ENCODE data around the gene C1QB.

The C1QB gene

DNA sequence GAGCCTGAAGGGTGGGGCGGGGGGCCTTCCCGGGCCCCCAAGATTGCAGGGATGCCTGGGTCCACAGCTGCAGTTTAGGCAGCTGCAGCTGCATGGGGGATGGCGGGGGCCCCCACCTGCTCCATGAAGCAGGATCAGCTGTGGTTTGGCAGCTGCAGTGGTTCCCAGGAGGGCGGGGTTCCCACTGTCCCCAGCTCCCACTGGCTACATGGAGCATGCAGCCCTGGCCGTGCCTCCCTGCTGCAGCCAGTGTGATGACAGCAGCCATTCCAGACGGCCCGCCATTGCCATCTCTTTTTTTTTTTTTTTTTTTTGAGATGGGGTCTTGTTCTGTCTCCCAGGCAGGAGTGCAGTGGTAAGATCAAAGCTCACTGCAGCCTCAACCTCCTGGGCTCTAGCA is 17.6 kb upstream of the C1QB start:
- ATAC-seq (no peak), DNase-seq (no peak)

DNA sequence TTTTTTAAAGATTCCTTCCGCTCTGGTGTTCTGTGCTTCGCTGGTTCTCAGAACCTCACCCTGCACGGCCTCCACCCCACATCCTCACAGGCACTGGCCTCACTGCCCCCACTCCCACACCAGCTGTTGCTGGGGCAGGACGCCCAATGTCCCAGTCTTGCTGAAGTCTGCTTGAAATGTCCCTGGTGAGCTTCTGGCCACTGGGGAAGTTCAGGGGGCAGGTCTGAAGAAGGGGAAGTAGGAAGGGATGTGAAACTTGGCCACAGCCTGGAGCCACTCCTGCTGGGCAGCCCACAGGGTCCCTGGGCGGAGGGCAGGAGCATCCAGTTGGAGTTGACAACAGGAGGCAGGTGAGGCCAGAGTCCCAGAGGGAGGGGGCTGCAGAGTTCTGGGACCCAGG is 16.7 kb upstream of the C1QB start, which contains the start of gene C1QA:
Gene C1QA (plus strand): TSS at position 276 of the 400 bp plus-strand sequence. CDS start 989 bp downstream, outside the sequence.
- DNase-seq (no peak), ATAC-seq (no peak)

DNA sequence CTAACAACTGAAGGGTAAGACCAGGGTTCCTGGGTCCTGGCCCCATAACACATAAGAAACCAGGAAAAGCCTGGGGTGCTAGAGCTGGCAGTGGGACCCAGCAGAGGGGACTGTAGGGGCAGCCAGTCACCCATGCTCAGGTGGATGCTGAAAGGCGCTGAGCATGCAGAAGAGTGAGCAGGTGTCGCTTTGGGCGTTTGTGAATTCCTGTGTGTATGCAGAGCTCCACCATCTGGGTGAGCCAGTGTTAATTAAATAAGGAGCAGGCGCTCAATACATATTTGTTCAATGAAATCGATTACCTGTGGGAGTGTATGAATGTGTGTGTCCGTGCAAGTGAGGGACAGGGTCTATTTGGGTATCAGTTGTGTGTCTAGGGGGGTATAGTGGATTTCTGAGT is 16.1 kb upstream of the C1QB start:
- ATAC-seq (no peak), DNase-seq (no peak)

DNA sequence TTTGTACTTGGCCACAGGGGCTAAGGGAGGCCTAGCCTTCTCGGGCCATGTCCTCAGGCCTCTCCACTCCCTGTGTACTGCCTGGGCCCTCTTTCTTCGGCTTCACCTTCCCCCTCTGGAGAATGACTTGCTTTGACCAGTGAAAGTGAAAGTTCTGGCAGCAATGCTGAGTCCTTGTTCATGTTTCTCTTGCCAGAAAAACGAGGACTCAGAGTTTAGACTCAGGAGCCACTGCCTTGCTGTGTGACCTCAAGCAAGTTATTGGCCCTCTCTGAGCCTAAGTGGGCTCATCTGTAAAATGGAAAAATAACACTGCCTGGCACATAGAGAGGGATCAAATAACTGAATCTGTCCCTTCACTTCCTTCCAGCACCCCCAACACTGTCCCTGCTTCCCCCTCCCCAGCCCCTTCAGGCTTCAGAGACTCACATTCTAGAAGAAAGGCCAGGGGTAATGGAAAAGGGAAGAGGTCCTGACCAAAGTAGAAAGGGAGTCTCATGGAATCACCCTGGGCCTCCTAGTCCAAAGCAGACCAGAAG is 15.1 kb upstream of the C1QB start:
- no peak for ATAC-seq
- DNase-seq: no peak

DNA sequence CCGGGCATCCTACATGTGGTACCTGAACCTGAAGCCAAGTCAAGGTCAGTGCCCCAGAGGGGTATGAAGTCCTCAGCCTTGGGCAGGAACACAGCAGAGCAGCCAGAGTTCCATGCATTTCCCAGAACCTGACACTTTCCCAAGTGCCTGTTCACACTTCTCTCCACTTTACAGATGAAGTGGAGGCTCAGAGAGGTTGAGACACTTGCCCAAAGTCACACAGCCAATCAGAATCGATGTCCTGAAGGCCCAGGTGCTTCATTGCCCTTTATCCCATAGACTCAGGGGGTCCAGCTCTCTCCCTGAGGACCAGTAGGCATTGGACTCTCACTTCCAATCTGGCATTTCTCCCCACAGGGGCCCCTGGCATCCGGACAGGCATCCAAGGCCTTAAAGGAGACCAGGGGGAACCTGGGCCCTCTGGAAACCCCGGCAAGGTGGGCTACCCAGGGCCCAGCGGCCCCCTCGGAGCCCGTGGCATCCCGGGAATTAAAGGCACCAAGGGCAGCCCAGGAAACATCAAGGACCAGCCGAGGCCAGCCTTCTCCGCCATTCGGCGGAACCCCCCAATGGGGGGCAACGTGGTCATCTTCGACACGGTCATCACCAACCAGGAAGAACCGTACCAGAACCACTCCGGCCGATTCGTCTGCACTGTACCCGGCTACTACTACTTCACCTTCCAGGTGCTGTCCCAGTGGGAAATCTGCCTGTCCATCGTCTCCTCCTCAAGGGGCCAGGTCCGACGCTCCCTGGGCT is 14.4 kb upstream of the C1QB start:
- DNase-seq (no peak), ATAC-seq (no peak)

DNA sequence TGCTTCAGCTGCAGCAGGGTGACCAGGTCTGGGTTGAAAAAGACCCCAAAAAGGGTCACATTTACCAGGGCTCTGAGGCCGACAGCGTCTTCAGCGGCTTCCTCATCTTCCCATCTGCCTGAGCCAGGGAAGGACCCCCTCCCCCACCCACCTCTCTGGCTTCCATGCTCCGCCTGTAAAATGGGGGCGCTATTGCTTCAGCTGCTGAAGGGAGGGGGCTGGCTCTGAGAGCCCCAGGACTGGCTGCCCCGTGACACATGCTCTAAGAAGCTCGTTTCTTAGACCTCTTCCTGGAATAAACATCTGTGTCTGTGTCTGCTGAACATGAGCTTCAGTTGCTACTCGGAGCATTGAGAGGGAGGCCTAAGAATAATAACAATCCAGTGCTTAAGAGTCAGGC is 13.8 kb upstream of the C1QB start:
- DNase-seq: no peak
- ATAC-seq: no peak

DNA sequence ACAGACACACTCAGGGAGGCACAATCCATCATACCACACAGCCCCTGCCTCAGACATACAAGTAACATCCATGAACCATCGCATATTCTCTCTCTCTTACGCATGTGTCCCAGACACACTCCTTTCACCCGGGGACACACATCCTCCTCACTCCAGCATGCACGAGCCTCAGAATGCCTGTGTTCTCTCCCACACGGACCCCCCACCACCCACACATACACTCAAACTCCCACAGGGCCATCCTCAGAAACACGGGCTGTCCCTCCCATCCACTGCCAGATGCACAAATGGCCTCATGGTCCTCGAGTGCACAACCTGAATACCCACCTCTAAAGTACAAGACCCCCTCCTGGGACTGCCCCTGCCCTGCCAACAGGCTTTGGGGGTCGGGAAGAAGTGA is 11.8 kb upstream of the C1QB start:
- no peak for DNase-seq
- no peak for ATAC-seq

DNA sequence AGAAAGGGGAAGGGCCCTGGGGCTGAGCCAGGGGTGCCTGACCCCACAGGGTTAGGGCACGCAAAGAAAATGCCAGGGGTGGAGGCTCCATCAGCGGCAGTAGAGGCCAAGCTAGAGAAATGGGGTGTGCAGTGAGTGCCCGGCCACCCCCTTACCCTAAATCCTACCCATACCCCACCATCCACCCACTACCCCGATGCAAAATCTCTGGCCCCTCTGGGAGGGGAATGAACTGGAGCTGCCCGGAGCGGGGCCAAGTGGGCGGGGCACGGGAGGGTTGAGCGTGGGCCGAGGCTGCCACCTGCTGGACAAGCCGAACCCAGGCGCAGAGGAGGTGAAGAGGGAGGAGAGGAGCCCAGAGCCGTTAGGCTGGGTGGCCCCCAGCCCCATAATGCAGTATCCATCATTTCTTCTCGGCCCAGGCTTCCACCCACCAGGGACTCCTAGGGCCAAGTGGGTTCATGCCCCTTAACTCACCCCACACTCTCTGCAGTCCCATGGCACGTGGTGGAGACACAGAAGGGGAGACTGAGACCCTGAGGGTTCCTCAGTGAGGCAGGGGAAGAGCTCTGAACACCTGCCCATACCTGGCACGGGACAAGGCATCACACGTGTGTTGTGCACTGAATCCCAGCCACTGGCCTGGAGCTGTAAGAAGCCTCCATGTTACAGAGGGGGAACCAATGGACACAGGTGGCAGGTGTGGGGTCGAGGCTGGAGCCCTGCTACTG is 11.0 kb upstream of the C1QB start:
- ATAC-seq (peak; percentile 61), DNase-seq (peak; percentile 81)

DNA sequence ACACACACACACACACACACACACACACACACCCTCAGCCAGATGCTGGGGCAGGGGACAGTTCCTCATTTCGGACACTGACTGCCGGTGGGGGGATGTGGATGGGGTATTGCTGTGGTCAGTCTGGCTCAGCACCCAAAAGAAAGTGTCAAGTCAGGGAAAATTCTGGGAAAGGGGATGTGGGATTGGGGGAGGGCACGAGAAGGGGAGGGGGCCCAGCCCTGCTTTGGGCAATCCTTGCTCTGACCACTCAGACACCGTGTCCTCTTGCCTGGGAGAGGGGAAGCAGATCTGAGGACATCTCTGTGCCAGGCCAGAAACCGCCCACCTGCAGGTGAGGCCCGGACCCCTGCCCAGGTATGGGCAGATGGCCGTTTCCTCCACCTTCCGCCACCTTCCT is 9.7 kb upstream of the C1QB start, which contains the start of gene C1QC:
Gene C1QC (plus strand): TSS at position 253 of the 400 bp plus-strand sequence. CDS start 391 bp downstream, outside the sequence.
- DNase-seq (no peak), ATAC-seq (no peak)

DNA sequence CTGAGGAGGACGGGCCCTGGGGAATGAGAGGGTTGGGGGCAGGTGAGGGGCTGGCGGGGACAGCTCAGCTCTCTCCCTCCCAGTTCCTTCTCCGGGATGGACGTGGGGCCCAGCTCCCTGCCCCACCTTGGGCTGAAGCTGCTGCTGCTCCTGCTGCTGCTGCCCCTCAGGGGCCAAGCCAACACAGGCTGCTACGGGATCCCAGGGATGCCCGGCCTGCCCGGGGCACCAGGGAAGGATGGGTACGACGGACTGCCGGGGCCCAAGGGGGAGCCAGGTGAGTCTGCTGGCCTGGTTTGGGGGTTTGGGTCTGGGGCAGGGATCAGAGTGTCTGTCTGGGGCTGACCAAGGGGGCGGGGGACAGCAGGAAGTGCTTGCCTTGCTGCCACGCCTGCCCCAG is 9.1 kb upstream of the C1QB start:
- DNase-seq (no peak), ATAC-seq (no peak)

DNA sequence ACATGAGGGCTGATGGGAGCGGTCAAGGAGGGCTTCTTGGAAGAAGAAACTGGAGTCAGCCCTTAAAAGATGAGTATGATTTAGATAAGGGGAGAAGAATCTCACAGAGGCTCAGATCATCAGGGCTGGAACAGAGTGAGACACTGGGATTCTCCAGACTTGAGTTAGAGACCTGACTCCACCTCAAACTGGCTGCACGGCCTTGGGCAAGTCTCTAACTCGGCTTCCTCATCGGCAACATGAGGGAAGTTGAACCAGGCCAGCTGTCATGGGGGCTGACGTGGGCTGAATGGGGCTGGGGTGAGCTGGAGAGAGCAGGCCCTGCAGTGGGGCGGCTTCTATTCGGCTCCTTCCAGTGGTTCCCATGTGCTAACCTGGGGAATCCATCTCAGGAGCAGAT is 7.1 kb upstream of the C1QB start:
- ATAC-seq: no peak
- DNase-seq: no peak

DNA sequence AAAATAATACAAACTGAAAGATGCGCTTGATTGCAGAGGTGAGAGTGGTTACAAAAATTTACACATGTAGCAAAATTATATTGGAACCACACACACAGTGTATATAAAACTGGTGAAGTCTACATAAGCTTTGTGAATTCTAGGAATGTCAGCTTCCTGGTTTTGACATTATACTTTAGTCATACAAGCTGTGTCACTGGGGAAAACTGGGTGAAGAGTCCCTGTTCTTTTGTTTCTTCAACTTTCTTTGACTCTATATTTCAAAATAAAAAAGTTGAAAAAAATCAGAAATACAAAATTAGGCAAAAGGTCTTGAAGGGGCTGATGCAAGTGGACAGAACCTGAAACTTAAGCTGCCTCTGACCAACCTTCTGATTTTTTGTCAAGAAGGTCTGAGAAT is 6.7 kb upstream of the C1QB start:
- ATAC-seq: no peak
- no peak for DNase-seq

DNA sequence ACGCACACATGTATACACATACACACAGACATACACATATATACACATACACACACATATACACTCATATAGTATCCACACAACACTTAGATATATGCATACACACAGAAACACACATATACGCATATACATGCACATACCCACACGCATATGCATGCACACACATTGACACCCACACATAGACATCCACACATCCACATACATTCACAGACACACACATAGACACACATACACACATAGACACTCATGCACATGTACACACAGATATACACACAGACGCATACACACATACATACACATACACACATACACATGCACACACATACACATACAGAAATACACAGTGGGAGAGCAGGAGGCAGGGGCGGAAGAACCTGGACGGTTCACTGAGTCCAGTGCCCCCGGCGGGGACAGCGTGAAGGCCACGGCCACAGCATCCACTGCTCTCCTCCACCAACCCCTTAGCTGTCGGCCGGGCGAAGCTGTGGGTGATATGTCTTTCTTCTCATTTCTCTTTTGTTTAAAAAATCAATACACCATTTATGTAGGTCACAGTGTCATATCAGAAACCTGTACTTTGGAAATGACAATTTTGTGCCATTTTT is 2.8 kb upstream of the C1QB start:
- no peak for ATAC-seq
- no peak for DNase-seq

DNA sequence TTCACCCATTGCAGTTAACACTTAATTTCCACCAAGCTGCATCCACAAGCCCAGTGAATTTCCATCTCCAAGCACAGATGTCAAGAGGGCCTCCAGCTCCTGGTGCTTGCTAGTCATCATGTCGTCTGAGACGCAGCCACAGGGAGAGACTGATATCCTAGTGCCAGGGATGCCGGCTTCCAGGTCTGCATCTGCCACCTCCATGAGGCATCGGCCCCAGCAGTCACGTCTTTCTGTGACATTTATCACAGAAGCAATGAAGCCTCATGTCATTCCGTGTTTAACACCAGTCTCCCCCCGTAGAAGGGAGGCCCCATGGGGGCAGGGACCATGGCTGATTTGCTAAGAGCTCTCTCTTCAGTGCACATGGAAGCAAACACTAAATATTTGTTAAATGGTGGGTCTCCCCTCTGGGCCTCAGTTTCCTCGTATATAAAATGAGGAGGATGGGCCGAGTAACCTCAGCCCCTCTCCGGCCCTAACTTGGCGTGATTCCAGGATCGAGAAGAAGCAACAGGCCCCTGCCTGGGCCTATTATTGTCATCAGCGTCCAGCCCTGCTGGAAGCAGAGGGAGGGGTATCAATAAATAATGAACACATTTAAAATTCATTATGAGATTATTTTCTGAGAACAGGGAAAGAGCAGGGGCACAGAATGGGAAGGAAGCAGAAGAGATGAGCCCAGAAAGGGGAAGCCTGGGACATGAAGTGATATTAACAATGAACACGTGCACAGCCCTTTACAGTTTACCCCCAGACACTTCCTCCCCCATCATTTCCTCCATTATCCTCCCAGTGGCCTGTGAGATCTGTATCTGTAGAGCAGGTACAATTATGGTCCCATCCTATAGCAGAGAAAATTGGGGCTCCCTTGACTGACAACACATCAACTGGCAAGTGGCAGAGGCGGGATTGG is 837 bp upstream of the C1QB start:
- DNase-seq (no peak), ATAC-seq (no peak)

DNA sequence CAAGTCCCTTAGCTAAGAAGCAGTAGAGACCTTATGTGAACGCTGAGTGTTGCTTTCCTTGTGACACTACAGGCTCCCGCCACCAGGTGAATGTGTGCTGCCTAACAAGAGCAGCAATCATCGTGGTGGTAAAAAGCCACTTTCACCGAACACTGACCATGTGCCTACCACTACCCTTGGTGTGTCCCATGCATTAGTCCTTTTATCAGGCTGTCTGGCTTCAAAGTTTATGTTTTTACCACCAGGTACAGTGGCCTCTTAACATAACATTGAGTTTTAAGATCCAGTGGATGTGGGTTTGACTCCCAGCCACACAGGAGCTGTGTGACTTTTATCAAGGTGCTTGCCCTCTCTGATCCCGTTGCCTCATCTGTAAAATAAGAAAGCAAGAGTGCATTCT is 1.7 kb downstream of the C1QB start:
- DNase-seq (no peak), ATAC-seq (no peak)

DNA sequence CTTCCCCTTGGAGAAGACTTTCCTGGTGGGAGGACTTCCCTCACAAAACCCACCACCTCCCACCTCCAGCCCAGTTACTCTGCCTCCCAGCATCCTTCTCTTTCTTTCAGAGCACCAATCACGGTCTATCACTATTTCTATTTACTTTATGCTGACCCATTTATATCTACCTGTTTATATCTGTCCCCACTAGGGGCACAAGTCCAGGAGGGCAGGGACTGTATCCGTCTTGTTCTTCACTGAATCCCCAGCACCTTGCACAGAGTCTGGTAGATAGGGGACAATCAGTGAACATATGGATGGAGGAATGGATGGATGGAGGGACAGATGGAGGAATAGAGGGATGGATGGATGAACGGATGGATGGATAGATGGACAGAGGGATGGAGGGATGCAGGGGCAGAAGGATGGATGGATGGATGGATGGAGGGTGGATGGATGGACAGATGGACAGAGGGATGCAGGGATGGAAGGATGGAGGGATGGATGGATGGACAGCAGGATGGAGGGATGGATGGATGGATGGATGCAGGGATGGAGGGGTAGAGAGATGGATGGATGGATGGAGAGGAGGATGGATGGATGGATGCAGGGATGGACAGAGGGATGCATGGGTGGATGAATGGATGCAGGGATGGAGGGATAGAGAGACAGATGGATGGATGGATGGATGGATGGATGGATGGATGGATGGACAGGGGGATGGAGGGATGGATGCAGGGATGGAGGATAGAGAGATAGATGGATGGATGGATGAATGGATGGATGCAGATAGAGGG is 5.5 kb downstream of the C1QB start:
- no peak for DNase-seq
- no peak for ATAC-seq

DNA sequence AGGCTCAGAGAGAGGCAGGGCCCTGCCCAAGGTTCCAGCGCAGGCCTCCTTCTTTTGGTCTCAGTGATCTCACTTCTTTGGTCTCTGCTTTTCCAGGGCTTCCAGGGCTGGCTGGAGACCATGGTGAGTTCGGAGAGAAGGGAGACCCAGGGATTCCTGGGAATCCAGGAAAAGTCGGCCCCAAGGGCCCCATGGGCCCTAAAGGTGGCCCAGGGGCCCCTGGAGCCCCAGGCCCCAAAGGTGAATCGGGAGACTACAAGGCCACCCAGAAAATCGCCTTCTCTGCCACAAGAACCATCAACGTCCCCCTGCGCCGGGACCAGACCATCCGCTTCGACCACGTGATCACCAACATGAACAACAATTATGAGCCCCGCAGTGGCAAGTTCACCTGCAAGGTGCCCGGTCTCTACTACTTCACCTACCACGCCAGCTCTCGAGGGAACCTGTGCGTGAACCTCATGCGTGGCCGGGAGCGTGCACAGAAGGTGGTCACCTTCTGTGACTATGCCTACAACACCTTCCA is 7.7 kb downstream of the C1QB start:
- ATAC-seq: no peak
- no peak for DNase-seq

DNA sequence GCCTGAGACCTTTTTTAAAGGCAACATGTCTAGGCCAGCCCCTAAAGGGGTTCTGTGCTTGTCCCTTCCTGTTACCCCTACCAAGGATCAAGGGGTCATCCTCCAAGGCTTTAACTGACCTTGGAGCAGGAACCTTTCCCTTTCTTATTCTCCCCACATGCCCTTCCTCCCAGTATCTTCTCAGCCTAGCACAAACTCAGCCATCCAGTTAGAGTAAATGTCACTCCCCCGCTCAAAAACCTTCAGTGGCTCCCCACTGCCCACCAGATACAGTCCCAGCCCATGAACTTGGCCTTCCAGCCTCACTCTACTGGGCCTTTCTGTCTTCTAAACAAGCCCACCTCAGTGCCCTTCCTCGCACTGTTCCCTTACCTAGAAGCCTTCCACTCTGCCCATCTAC is 8.8 kb downstream of the C1QB start:
- ATAC-seq: no peak
- DNase-seq: no peak

DNA sequence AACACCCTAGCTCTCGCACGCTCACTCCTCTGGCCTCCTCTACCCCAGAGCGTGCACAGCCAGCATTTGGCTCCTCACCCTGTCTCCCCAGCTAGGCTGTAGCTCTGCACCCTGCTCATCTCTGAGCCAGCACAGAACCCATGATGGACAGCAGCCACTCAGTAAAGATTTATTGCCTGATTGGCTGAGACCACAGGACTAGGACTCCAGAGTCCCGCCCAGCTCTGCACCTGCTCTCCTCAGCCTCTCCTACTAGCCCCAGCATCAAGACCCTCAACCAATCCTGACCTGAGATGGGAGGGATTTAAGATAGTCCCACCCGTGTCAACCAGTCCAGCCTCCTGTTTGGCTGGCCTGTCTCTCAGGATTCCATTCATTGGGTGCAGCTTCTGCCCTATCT is 9.3 kb downstream of the C1QB start:
- ATAC-seq: peak; percentile 36
- DNase-seq: no peak

DNA sequence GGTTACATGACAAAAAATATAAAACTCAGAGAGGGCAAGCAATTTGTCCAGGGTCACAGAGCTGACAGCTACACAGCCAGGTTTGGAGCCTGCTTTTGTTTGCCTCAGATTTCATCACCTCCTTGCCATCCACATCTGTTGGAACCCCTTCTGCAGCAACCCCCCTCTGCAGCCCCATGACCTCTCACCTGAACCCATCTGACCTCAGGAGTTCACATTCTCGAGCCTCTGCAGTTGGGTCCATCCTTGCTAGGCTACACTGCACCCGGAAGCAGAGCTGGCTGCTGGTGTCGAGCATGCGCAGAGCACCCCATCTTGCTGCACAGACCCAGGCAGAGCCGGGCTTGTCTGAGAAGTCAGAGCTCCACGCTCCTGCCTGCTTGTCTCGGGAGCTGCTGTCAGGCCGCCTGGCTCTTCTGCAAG is 10.0 kb downstream of the C1QB start:
- DNase-seq: no peak
- no peak for ATAC-seq

DNA sequence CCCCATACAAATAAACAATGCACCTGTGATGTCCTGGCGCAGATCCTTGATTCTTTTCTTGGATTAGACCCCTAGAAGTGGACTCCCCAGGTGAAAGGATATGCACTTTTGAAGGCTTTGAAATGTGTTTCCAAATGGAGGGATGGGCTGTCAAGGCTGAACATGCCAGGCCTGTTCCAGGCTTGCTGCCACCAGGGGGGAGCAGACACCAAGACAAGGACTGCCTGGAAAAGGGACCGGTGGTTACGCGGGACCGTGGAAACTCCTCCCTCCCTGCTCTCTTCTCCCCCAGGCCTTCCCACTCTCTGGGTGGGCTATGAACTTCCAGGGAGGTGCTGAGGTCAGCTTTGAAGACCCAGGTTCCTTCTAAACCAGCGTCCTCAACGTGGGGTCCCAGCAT is 12.7 kb downstream of the C1QB start:
- ATAC-seq (no peak), DNase-seq (no peak)

All from stimulated activated naive CD8-positive, alpha-beta T cell treated with anti-CD3 and anti-CD28 coated beads, Interleukin-15, Interleukin-2, amounts not matched to agents 100 U/mL and 50 U/mL, for 24 hours (primary cell).